Measurements from ENCODE around the gene LRRN2.

DNA sequence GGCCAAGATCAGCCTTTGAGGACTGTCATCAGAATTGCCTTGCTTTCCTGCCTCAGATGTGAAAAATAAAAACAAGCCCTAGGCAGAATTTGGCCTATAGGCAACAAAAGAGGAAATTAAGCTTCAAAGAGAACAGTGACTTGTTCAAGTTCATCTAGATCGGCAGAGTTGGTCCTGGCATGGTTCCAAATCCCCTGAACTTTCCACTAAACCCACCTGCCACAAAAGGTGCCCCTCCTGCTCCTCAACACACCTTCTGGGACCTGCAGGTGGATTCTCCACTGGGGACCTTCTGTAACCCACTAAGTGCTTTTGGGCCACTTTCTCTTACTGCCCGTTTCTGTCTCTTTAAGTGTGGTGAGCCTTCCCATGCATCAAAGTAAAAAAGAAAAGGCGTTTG, 42.5 kb upstream of the LRRN2 start:
- no peak for TF ChIP-seq ARNTL (CRISPR knock-in tag; IDR thresholded peaks at IDR 0.05; ENCODE audit: borderline replicate concordance, low read depth)
- no peak for TF ChIP-seq RARB (CRISPR knock-in tag; IDR thresholded peaks at IDR 0.05)
- TF ChIP-seq ZFP3 (CRISPR knock-in tag; IDR thresholded peaks at IDR 0.05): no peak
- no peak for TF ChIP-seq ZFP30 (CRISPR knock-in tag; IDR thresholded peaks at IDR 0.05)
- TF ChIP-seq, protein P1, sequence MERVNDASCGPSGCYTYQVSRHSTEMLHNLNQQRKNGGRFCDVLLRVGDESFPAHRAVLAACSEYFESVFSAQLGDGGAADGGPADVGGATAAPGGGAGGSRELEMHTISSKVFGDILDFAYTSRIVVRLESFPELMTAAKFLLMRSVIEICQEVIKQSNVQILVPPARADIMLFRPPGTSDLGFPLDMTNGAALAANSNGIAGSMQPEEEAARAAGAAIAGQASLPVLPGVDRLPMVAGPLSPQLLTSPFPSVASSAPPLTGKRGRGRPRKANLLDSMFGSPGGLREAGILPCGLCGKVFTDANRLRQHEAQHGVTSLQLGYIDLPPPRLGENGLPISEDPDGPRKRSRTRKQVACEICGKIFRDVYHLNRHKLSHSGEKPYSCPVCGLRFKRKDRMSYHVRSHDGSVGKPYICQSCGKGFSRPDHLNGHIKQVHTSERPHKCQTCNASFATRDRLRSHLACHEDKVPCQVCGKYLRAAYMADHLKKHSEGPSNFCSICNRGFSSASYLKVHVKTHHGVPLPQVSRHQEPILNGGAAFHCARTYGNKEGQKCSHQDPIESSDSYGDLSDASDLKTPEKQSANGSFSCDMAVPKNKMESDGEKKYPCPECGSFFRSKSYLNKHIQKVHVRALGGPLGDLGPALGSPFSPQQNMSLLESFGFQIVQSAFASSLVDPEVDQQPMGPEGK (CRISPR knock-in tag; IDR thresholded peaks at IDR 0.05; ENCODE audit: borderline replicate concordance): no peak
- TF ChIP-seq SNAI2 (CRISPR knock-in tag; IDR thresholded peaks at IDR 0.05): no peak
- no peak for TF ChIP-seq PPARA (CRISPR knock-in tag; IDR thresholded peaks at IDR 0.05; ENCODE audit: borderline replicate concordance)
- TF ChIP-seq ISL1 (CRISPR knock-in tag; IDR thresholded peaks at IDR 0.05): no peak
- no peak for TF ChIP-seq ZC3H10 (CRISPR knock-in tag; IDR thresholded peaks at IDR 0.05)

Data from SK-N-SH treated with all-trans-retinoic acid at 6 μM for 48 hours (cell line).